GM12892 (cell line): ENCODE data around the gene MGAT5.
"Not testable (repeated sequence)": the region's sequence is repeated elsewhere in the genome, so short reads cannot be mapped to it uniquely, and the experiment has no call there.

ENCODE experiments used
- DNase-seq: peaks from one replicate; pipeline ENCODE4 v3.0.0; 2011; ENCODE audit not compliant: insufficient read length
- FAIRE-seq: peaks from 2 replicates; lab custom pipeline; 2011; peaks lifted over from hg19 to GRCh38; lab: Jason Lieb, UNC
- POLR2A ChIP-seq: IDR thresholded peaks from 2 replicates; pipeline ENCODE4 v1.6.1; 2011; ENCODE audit warnings: low read depth, low read length, control low read depth
- POLR2AphosphoS5 ChIP-seq: IDR thresholded peaks from 2 replicates; pipeline ENCODE4 v1.6.1; 2011; ENCODE audit warnings: low read depth, low read length, control low read depth
- TAF1 ChIP-seq: IDR thresholded peaks from 2 replicates; pipeline ENCODE4 v1.6.1; 2011; ENCODE audit warnings: low read depth, mild to moderate bottlenecking, control low read depth, low read length, borderline replicate concordance

MGAT5 gene

GRCh38 chr2:134282629-134283400 is 28.9 kb downstream of the MGAT5 start:
- no peak for DNase-seq
- FAIRE-seq = peak; percentile 98
- TF ChIP-seq TAF1 (no peak), POLR2A (peak; percentile 31; the same call in 1 of the 2 replicates), POLR2AphosphoS5 (peak; percentile 48; the same call in 1 of the 2 replicates)

- TF ChIP-seq POLR2A = no peak
- no peak for TF ChIP-seq TAF1
- 0 out of 2 replicates have a peak, but pooled peaks have one; percentile 3 for TF ChIP-seq POLR2AphosphoS5
- DNase-seq (no peak), FAIRE-seq (no peak)
Measured at GRCh38 chr2:134283661-134284060, 29.8 kb downstream of the MGAT5 start.

- TF ChIP-seq TAF1 (no peak), POLR2A (no peak), POLR2AphosphoS5 (no peak)
- DNase-seq = no peak
- FAIRE-seq = no peak
Measured at GRCh38 chr2:134284119-134284670, 30.3 kb downstream of the MGAT5 start.

GRCh38 chr2:134287323-134287722 is 33.5 kb downstream of the MGAT5 start:
- DNase-seq (no peak), FAIRE-seq (peak; percentile 88)
- TF ChIP-seq POLR2A (no peak), POLR2AphosphoS5 (no peak), TAF1 (no peak)

- TF ChIP-seq POLR2A (no peak), TAF1 (no peak), POLR2AphosphoS5 (no peak)
- FAIRE-seq (no peak), DNase-seq (no peak)
Measured at GRCh38 chr2:134288814-134289213, 34.9 kb downstream of the MGAT5 start.

- FAIRE-seq = peak; percentile 70
- DNase-seq = no peak
- no peak for TF ChIP-seq TAF1
- no peak for TF ChIP-seq POLR2A
- no peak for TF ChIP-seq POLR2AphosphoS5
Measured at GRCh38 chr2:134289225-134289624, 35.4 kb downstream of the MGAT5 start.

- TF ChIP-seq TAF1 (no peak), POLR2AphosphoS5 (no peak), POLR2A (no peak)
- FAIRE-seq = peak; percentile 86
- no peak for DNase-seq
Measured at GRCh38 chr2:134290358-134290757, 36.5 kb downstream of the MGAT5 start.

- FAIRE-seq (no peak), DNase-seq (no peak)
- TF ChIP-seq POLR2AphosphoS5 = no peak
Measured at GRCh38 chr2:134292514-134292913, 38.6 kb downstream of the MGAT5 start.

GRCh38 chr2:134293719-134294537 is 40.1 kb downstream of the MGAT5 start:
- TF ChIP-seq POLR2A (no peak), POLR2AphosphoS5 (no peak), TAF1 (no peak)
- DNase-seq (no peak), FAIRE-seq (peak; percentile 38)

- not testable (repeated sequence) for DNase-seq
- peak; percentile 80 for FAIRE-seq
Measured at GRCh38 chr2:134294598-134294997, 40.7 kb downstream of the MGAT5 start.

GRCh38 chr2:134295441-134295840 is 41.6 kb downstream of the MGAT5 start:
- no peak for DNase-seq
- FAIRE-seq = no peak
- no peak for TF ChIP-seq POLR2A
- no peak for TF ChIP-seq POLR2AphosphoS5
- TF ChIP-seq TAF1 = no peak

GRCh38 chr2:134296301-134296700 is 42.4 kb downstream of the MGAT5 start:
- FAIRE-seq (no peak), DNase-seq (no peak)

More at GRCh38 chr2:134296301-134296700, 42.4 kb downstream of the MGAT5 start:
- TF ChIP-seq POLR2AphosphoS5 (no peak), TAF1 (no peak), POLR2A (no peak)
